B cell (primary cell): ENCODE results near the gene HLA-A. TPM values are rescaled to one million over a fixed set of nuclear protein-coding genes. Genes with fewer than 3 reads are reported as not detected.

Source experiments
- ATAC-seq: fragments of 200-7000 bp; cut with Tn5 transposase; one replicate; pipeline ENCODE4 v1.10.0; 2021; ENCODE audit warnings: low read depth, mild to moderate bottlenecking, moderate number of reproducible peaks, moderate library complexity
- CTCF ChIA-PET: fragments of 350-600 bp; sonication (Branson Sonifier 250); formaldehyde crosslinking; loops from one replicate; lab custom pipeline; 2021; ENCODE audit warnings: antibody characterized with exemption, inconsistent platforms; lab: Charles Lee
- POLR2A ChIA-PET: fragments of 350-600 bp; sonication (Branson Sonifier 250); formaldehyde crosslinking; loops from one replicate; lab custom pipeline; 2021; ENCODE audit warnings: antibody characterized with exemption; lab: Charles Lee
- DNase-seq: peaks from one replicate; pipeline ENCODE4 v3.0.0; 2013
- H2AFZ ChIP-seq: 2 replicates; pipeline ENCODE4 v1.6.1; 2012; ENCODE audit warnings: mild to moderate bottlenecking, low read depth, low read length; ENCODE audit not compliant: insufficient read depth, poor library complexity, severe bottlenecking
- H3K27ac ChIP-seq, 2 donors: 1 replicate in 1 of 2; 2 replicates in 1 of 2; pipeline ENCODE4 v1.5.1; 2012 to 2013; ENCODE audit warnings: low read length in 2 of 2, mild to moderate bottlenecking in 2 of 2, moderate library complexity in 1 of 2
- H3K27me3 ChIP-seq, 4 experiments: fragments of 200-600 bp in 1 of 4; sonication (generic) in 1 of 4; replicated peaks in 1 of 4; 1 replicate in 2 of 4; 2 replicates in 2 of 4; pipeline versions ENCODE4 v1.6.1 to v1.7.0; 2013 to 2016; ENCODE audit warnings: low read length in 3 of 4, mild to moderate bottlenecking in 2 of 4, mixed read lengths in 1 of 4, moderate library complexity in 1 of 4; ENCODE audit not compliant: insufficient read depth in 4 of 4, control insufficient read depth in 3 of 4; ENCODE audit errors: control extremely low read depth in 1 of 4
- H3K36me3 ChIP-seq, 2 experiments: replicated peaks in 1 of 2; 1 replicate in 1 of 2; 2 replicates in 1 of 2; pipeline versions ENCODE4 v1.6.1 to v1.7.1; 2013; ENCODE audit warnings: low read length in 1 of 2; ENCODE audit not compliant: insufficient read depth in 2 of 2, control insufficient read depth in 1 of 2; ENCODE audit errors: control extremely low read depth in 1 of 2, extremely low read depth in 1 of 2
- H3K4me1 ChIP-seq, 2 donors: fragments of 200-600 bp in 1 of 2; sonication (generic) in 1 of 2; 1 replicate in 1 of 2; 2 replicates in 1 of 2; pipeline versions ENCODE4 v1.5.1 to v1.6.1; 2013 to 2017; ENCODE audit warnings: low read length in 2 of 2; ENCODE audit not compliant: control insufficient read depth in 2 of 2, insufficient read depth in 2 of 2
- H3K4me2 ChIP-seq: replicated peaks from 2 replicates; pipeline ENCODE3; 2012; ENCODE audit warnings: mild to moderate bottlenecking, low read depth, low read length; ENCODE audit not compliant: poor library complexity, severe bottlenecking
- H3K4me3 ChIP-seq, 5 experiments: fragments of 200-600 bp in 1 of 5; sonication (generic) in 1 of 5; 1 replicate in 3 of 5; 2 replicates in 2 of 5; pipeline versions ENCODE4 v1.5.1 to v1.7.0; 2011 to 2016; ENCODE audit warnings: low read length in 4 of 5, mild to moderate bottlenecking in 4 of 5, low read depth in 2 of 5, control low read depth in 1 of 5, moderate library complexity in 1 of 5; ENCODE audit not compliant: insufficient read depth in 1 of 5; ENCODE audit errors: control extremely low read depth in 1 of 5, extremely low read depth in 1 of 5
- H3K79me2 ChIP-seq: fragments of 200-600 bp; sonication (generic); one replicate; pipeline ENCODE4 v1.6.0; 2016; ENCODE audit warnings: low read length; ENCODE audit not compliant: control insufficient read depth, insufficient read depth
- H3K9ac ChIP-seq: fragments of 200-600 bp; sonication (generic); 2 replicates; pipeline ENCODE4 v1.6.1; 2017; ENCODE audit warnings: mild to moderate bottlenecking, low read length, moderate library complexity
- H3K9me3 ChIP-seq, 3 donors: one replicate each; pipeline versions ENCODE4 v1.6.1 to v1.7.1; 2013; ENCODE audit warnings: low read length in 2 of 3; ENCODE audit not compliant: control insufficient read depth in 2 of 3, insufficient read depth in 1 of 3; ENCODE audit errors: control extremely low read depth in 1 of 3
- H4K20me1 ChIP-seq: 2 replicates; pipeline ENCODE4 v1.6.0; 2012; ENCODE audit warnings: mild to moderate bottlenecking, low read length; ENCODE audit not compliant: insufficient read depth, control insufficient read depth, poor library complexity, severe bottlenecking
- H3K27ac Mint-ChIP-seq: one replicate; pipeline ENCODE4 v1.8.0; 2021; ENCODE audit warnings: mixed read lengths
- H3K27me3 Mint-ChIP-seq: one replicate; pipeline ENCODE4 v1.8.0; 2021; ENCODE audit warnings: mixed read lengths
- H3K4me1 Mint-ChIP-seq: one replicate; pipeline ENCODE4 v1.8.0; 2021; ENCODE audit warnings: mixed read lengths
- H3K4me3 Mint-ChIP-seq: one replicate; pipeline ENCODE4 v1.8.0; 2021; ENCODE audit warnings: mixed read lengths
- H3K9me3 Mint-ChIP-seq: one replicate; pipeline ENCODE4 v1.8.0; 2022; ENCODE audit warnings: mixed read lengths; ENCODE audit not compliant: insufficient read depth
- EZH2 ChIP-seq: IDR thresholded peaks from 2 replicates; pipeline ENCODE4 v1.6.1; 2012; ENCODE audit warnings: borderline replicate concordance, low read depth, mild to moderate bottlenecking, moderate library complexity, low read length; ENCODE audit not compliant: insufficient read depth, poor library complexity, severe bottlenecking
- WGBS: methylation state at CpG from one replicate; pipeline ENCODE4 v1.1.5; 2013; ENCODE audit warnings: missing lambda C conversion rate; ENCODE audit not compliant: insufficient coverage; 5-methylcytosine and 5-hydroxymethylcytosine counted together
- intact Hi-C: fragments of 100-400 bp; cut with micrococcal nuclease; formaldehyde crosslinking; loops from one replicate; pipeline ENCODE4 v1.10.0; 2022
- polyA plus RNA-seq: library from polyadenylated mRNA; depleted of rRNA; stranded (reverse); fragments of >200 nt; gene quantifications from 2 replicates; pipeline ENCODE4 v1.2.3, GENCODE V29; 2012
- total RNA-seq, 2 donors: library from RNA; stranded (reverse); fragments of 120-200 nt in 1 of 2; gene quantifications; 1 replicate in 1 of 2; 2 replicates in 1 of 2; pipeline versions ENCODE4 v1.2.3 to v1.2.4, GENCODE V29; 2013 to 2022
- TF ChIP-seq, protein P1 (sequence below): fragments of 200-600 bp; IDR thresholded peaks from one replicate; pipeline ENCODE4 v1.8.0; 2022; ENCODE audit warnings: antibody characterized with exemption, mild to moderate bottlenecking

The HLA-A gene
- total and polyA plus RNA-seq, 2 donors (not counting 1 experiment from before 2014, with no cell fraction given): 1,607 to 2,454 TPM

DNA sequence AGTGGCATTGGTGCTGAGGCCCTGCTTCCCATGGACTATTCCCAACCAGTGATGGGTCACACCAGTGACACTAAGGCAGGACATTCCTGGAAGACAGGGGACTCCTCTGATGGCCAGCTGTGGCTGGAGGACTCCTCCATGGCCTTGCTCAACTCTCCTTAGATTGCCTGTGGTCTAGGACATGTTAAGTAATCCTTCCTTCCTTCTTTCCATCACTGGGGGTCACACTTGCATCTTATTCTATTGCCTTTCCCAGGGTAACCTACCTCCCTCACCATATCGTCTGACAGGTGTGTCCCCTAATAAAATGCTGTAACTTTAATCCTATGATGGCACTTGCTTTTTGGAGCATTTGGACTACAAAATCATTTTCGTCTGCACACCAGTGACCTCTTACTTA, 24.5 kb upstream of the HLA-A start:
- no peaks in the 10 kb centered on the region for H3K36me3 ChIP-seq
- WGBS: no CpG with 5 or more reads among the region's 2 CpGs
- no peak overlapping the region for H3K4me3 ChIP-seq
- H3K4me2 ChIP-seq: no peak overlapping the region
- no peaks in the 10 kb centered on the region for H4K20me1 ChIP-seq
- no peak overlapping the region for H2AFZ ChIP-seq
- H3K27ac Mint-ChIP-seq: no peak overlapping the region
- no peaks in the 10 kb centered on the region for H3K4me1 ChIP-seq
- no peak overlapping the region for H3K4me3 Mint-ChIP-seq
- ATAC-seq: no peak
- H3K27me3 ChIP-seq: peaks cover 0 to 15% (median 0%) of the 10 kb centered on the region in 4 experiments
- no peaks in the 10 kb centered on the region for H3K27me3 Mint-ChIP-seq
- no peaks in the 10 kb centered on the region for H3K9me3 ChIP-seq
- TF ChIP-seq EZH2: no peak
- TF ChIP-seq, protein P1, sequence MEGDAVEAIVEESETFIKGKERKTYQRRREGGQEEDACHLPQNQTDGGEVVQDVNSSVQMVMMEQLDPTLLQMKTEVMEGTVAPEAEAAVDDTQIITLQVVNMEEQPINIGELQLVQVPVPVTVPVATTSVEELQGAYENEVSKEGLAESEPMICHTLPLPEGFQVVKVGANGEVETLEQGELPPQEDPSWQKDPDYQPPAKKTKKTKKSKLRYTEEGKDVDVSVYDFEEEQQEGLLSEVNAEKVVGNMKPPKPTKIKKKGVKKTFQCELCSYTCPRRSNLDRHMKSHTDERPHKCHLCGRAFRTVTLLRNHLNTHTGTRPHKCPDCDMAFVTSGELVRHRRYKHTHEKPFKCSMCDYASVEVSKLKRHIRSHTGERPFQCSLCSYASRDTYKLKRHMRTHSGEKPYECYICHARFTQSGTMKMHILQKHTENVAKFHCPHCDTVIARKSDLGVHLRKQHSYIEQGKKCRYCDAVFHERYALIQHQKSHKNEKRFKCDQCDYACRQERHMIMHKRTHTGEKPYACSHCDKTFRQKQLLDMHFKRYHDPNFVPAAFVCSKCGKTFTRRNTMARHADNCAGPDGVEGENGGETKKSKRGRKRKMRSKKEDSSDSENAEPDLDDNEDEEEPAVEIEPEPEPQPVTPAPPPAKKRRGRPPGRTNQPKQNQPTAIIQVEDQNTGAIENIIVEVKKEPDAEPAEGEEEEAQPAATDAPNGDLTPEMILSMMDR: no peak
- POLR2A ChIA-PET: no interaction called here
- CTCF ChIA-PET: no interaction called here
- intact Hi-C loops: no loop called here
- H3K9me3 Mint-ChIP-seq: no peaks in the 10 kb centered on the region
- H3K79me2 ChIP-seq: no peaks in the 10 kb centered on the region
- no peak for DNase-seq
- no peak overlapping the region for H3K9ac ChIP-seq
- no peak overlapping the region for H3K27ac ChIP-seq
- H3K4me1 Mint-ChIP-seq: no peaks in the 10 kb centered on the region

DNA sequence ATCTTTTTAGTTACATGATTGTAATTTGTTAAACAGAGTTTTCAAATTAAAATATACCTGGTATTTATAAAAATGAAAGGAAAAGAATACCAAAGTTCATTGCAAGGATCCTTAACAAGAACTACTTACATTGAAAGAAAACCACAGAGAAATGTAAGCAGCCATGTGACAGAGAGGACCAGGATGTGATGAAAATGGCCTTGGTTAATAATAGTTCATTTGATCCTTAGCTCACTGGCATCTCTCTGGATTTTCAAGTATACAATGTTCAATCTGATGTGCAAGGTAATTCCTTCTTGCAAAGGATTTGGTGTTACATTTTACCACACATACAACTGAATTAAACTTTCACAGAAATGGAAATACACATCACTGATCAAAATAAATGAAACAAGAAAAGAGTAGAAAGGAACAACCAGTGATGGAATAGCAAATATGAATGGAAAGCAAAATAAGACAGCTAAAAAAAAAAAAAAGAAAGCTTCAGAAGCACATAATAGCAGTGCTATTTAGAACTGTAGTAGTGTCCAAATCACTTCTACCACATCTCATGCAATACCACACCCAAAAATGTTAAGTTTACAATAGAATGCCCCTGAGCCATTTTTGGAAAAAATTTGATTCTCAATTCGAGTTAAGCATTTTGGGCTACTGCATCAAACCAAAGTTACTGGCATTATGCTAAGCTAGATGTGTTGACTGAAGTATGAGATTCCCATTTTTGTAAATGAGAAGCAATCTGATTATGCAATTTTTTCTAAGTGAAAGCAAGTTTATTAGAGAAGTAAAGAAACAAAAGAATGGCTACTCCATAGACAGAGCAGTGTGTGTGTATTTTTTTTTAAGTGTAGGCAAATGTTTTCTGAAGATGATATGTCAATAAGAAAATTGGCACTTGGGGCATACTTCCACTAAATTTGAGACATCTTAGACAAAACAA, 22.6 kb upstream of the HLA-A start:
- intact Hi-C loops: no loop called here
- ATAC-seq (no peak), DNase-seq (no peak)
- POLR2A ChIA-PET: no interaction called here
- WGBS: no CpG with 5 or more reads among the region's 1 CpG
- TF ChIP-seq, protein P1: no peak
- no peak for TF ChIP-seq EZH2
- H3K4me1 ChIP-seq: no peaks in the 10 kb centered on the region
- Mint-ChIP-seq H3K4me1 (peaks cover 2% of the 10 kb centered on the region), H3K9me3 (no peaks in the 10 kb centered on the region), H3K27me3 (no peaks in the 10 kb centered on the region), H3K4me3 (no peak overlapping the region), H3K27ac (no peak overlapping the region)
- H3K27me3 ChIP-seq: peaks cover 0 to 4% (median 0%) of the 10 kb centered on the region in 4 experiments
- CTCF ChIA-PET: interaction anchor here (0.7 kb wide), 1 partner anchor 9 kb away, joined by 3 read pairs; no protein-coding TSS in a partner anchor
- H2AFZ ChIP-seq: no peak overlapping the region
- H3K79me2 ChIP-seq: no peaks in the 10 kb centered on the region
- no peak overlapping the region for H3K4me2 ChIP-seq
- H3K9me3 ChIP-seq: no peaks in the 10 kb centered on the region
- H4K20me1 ChIP-seq: no peaks in the 10 kb centered on the region
- H3K9ac ChIP-seq: no peak overlapping the region
- H3K4me3 ChIP-seq: no peak overlapping the region
- no peaks in the 10 kb centered on the region for H3K36me3 ChIP-seq
- no peak overlapping the region for H3K27ac ChIP-seq
